T follicular helper cell (primary cell): ENCODE results near the gene ZNF652.
"Not testable (repeated sequence)": the region's sequence is repeated elsewhere in the genome, so short reads cannot be mapped to it uniquely, and the experiment has no call there.

Experiments used
- DNase-seq: peaks from one replicate; pipeline ENCODE4 v3.0.0-alpha.2; 2020; ENCODE audit warnings: low read depth

Gene ZNF652

DNA sequence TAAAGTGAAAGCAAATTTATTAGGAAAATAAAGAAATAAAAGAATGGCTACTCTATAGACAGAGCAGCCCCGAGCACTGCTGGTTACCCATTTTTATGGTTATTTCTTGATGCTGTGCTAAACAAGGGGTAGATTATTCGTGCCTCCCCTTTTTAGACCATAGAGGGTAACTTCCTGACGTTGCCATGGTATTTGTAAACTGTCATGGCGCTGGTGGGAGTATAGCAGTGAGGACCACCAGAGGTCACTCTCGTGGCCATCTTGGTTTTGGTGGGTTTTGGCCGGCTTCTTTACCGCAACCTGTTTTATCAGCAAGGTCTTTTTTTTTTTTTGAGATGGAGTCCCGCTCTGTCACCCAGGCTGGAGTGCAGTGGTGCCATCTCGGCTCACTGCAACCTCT lies 100.5 kb downstream of the ZNF652 start:
- DNase-seq = not testable (repeated sequence)

DNA sequence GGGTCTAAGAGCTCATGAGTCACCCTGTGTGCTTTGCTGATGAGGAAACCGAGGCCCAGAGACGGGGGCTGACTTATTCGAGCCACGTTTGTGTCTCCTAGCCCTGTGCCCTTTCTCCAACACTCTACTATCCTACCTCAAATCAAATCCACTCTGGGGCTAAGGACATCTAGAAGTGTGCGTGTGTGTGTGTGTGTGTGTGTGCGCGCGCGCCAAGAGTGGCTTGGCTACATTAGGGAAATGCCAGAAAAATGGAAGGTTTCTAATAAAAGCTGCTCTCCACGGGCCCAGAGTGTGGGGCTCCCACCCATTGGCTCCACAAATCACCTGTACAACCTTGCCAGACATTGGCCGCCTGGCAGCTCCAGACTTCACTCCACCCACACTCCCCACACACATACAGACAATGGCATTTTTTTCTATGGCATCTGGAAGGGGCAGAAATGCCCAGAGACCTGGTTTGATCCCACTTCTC lies 101.2 kb downstream of the ZNF652 start:
- no peak for DNase-seq

DNA sequence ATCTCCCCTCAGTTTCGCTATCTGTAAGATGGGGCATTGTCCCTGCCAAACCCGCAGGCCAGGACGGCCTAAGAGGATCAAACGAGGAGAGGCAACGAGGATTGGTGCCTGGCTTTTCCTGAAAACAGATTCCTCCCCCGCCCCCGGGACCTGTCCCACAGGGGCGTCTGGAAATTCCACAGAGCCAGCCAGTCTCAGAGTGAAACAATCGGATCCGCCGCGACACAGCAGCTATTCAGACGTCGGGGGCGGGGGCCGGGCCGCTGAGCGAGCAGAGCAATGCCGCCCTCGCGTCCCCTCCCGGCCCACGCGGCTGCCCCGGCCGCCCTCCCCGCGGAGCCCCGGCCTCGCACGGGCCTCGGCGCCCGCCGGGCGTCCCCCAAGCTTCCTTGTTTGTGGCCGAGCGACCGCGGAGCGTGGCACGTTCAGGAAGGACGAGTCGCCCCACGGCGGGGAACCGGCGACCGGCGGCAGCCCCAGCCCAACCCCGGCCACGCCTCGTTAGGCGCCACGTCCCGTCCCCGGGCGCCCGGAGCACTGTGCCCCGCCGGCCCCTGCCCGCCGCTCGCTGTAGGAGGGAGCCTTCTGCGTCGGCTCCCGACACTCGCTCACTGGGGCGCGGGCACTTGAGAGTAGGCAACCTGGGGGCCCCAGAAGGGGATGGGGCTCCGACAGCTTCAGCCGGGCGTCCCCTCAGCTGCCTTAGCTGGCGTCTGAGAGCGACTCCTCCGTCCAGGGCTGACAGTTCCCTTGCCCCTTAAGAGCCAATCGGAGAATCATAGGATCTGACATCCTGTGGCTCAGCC lies 101.8 kb downstream of the ZNF652 start:
- DNase-seq = peak; percentile 12

- no peak for DNase-seq
Measured at GRCh38 chr17:49259663-49260010, 102.4 kb downstream of the ZNF652 start.

GRCh38 chr17:49258394-49258793 lies 103.7 kb downstream of the ZNF652 start:
- DNase-seq = no peak

GRCh38 chr17:49255125-49255524 lies 106.9 kb downstream of the ZNF652 start:
- no peak for DNase-seq

DNA sequence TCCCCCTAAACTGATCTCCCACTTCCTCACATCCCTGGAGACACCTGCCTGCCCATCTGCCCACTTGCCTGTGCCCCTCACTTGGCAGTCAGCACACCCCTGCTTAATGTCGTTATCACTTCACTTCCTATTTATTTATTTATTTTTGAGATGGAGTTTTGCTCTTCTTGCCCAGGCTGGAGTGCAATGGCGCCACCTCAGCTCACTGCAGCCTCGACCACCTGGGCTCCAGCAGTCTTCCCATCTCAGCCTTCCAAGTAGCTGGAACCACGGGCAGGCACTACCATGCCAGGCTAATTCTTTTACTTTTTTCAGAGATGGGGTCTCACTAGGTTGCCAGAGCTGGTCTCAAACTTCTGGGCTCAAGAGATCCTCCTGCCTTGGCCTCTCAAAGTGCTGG lies 108.0 kb downstream of the ZNF652 start:
- DNase-seq = no peak

GRCh38 chr17:49252148-49252695 lies 109.8 kb downstream of the ZNF652 start:
- DNase-seq = no peak

- DNase-seq = no peak
Measured at GRCh38 chr17:49249890-49250522, 112.0 kb downstream of the ZNF652 start.

- no peak for DNase-seq
Measured at GRCh38 chr17:49249292-49249794, 112.7 kb downstream of the ZNF652 start.

- DNase-seq = no peak
Measured at GRCh38 chr17:49247944-49248343, 114.1 kb downstream of the ZNF652 start.

GRCh38 chr17:49244839-49245238 lies 117.2 kb downstream of the ZNF652 start:
- no peak for DNase-seq
